HG03354 (cell line): Measurements from ENCODE around the gene DNMT1.
A peak's percentile ranks its signal among the peaks of the same experiment; 100 is the strongest.

ENCODE experiments used
- ATAC-seq: cut with Tn5 transposase; IDR thresholded peaks from one replicate; pipeline ENCODE4 v1.9.1; 2021; ENCODE audit warnings: mild to moderate bottlenecking; ENCODE audit not compliant: unreplicated experiment, poor library complexity, severe bottlenecking

Gene DNMT1

DNA sequence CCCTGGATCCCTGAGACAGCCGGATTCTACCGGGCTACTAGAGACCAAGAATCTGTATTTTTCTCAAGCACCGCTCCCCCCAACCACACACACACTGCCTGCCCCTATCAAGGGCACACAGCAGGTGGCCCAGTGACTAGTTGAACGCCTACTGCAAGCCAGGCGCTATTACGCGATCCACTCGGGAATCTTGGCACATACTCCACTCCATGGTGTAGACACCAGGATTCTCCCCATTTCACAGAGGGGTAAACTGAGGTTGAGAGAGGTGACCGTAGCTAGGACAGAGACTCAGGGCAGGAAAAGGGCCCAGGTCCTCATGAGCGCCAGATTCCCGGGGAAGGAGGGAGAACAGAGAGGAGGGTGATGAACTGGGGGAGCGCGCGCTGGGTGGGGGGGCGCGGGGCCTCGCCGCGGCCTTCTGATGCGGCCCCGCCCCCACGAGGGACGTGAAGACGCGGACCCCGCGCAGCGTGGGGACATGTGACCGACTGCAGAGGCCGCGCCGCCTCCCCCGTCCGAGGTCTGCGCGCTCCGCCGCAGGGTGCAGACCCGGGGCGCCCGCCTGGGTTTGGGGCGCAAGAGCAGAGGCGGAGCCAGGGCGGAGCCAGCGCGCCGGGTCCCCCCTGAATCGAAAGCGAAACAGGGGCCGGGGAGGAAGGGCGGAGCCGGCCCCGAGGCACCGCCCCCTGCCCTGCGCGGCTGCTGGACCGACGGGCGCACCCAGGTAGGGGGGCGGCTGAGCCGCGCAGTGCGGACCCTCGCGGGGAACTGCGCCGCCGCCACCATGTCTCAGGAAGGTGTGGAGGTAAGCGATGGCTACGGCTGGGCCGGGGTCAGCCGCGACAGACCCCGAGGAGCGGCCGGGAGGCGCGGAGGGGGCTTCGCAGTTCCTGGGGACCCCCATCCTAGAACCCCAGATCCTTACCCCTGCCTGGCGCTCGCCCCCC is 108.8 kb downstream of the DNMT1 start, which contains the start of gene SHFL:
Gene SHFL (plus strand): TSS at position 677 of the 950 bp plus-strand sequence. CDS start 111 bp downstream, at position 788.
- peak; percentile 84 for ATAC-seq

- ATAC-seq, result no peak
These were observed 110.0 kb downstream of the DNMT1 start for GRCh38 chr19:10084803-10085202.

DNA sequence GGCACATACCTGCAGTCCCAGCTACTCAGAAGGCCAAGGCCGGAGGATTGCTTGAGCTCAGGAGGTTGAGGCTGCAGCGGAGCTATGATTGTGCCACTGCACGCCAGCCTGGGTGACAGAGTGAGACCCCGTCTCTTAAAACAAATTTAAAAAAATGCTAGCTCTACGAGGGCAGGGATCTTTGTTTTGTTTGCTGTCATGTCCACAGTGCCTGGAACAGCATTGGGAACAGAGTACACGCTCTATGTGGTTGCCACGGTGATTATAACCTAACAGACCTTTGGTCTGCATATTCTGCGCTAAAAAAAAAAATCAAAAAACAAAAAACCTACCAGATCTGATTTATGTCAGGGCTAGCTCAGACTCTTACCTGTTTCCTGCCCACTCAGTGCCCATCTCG is 110.8 kb downstream of the DNMT1 start:
- ATAC-seq, result no peak
